Measurements from ENCODE around the gene CPTP. TPM values are rescaled to one million over a fixed set of nuclear protein-coding genes. Genes with fewer than 3 reads are reported as not detected.

The CPTP gene
- total and polyA plus RNA-seq, 2 of the 13 experiments (the other 11 are each of a cell fraction or from before 2014, with no cell fraction given) = 5.5 to 9.3 TPM

DNA sequence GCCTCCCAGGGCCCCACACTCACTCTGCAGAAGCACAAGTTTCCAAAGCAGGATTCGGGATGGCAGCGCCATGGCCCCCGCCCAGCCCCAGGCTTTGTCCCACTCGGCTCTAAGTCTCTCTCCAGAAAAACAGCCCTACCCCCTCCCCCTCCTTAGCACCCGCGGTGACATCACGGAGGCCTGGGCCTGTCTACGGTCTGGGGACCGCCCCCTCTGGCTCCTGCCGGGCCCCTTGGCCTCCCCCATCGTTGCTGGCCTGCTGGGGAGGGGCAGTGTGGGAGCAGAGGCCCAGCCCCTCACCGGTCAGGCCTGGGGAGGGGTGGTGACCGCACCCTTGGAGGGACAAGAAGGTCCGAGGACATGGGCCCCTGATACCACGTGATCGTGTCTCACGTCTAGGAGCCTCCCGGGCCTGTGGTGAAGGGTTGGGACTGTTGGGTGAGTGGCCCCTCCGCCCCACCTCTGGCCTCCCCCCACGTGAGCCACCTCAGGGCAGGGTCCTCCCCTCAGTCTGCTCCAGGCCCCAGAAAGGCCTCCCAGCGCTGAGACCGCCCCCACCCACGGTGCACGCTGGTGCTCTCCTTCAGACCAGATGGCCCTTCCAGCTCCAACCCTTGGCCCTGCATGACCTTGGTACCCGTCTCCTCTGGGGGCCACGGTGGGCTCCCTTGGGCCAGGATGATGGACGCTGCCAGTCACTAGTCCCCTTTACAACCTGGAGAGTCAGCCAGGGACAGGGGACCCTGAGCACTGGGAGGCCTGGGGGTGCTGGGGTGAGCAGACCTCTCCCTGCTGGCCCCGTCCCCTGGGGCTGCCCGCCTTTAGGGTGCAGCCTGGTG is 34.0 kb downstream of the CPTP start, which contains the start of gene MXRA8 (continued):
- TF ChIP-seq ZFAT (CRISPR knock-in tag; conservative IDR thresholded peaks at IDR 0.05) (no peak), ZSCAN12 (CRISPR knock-in tag; IDR thresholded peaks at IDR 0.05) (no peak), ARID2 (CRISPR knock-in tag; IDR thresholded peaks at IDR 0.05; ENCODE audit: borderline replicate concordance) (no peak), JUN (CRISPR knock-in tag; IDR thresholded peaks at IDR 0.05) (0 out of 2 replicates have a peak, but pooled peaks have one; percentile 23), SIX4 (CRISPR knock-in tag; IDR thresholded peaks at IDR 0.05) (no peak), THYN1 (CRISPR knock-in tag; IDR thresholded peaks at IDR 0.05; ENCODE audit: borderline replicate concordance, low read depth) (no peak), TARDBP (CRISPR knock-in tag; IDR thresholded peaks at IDR 0.05) (peak; percentile 61; the same call in 1 of the 2 replicates), NFE2L2 (IDR thresholded peaks at IDR 0.05; ENCODE audit: low read length) (no peak), ZNF260 (CRISPR knock-in tag; IDR thresholded peaks at IDR 0.05; ENCODE audit: borderline replicate concordance, low read depth) (no peak), SOX13 (IDR thresholded peaks at IDR 0.05) (no peak), SOX13 (CRISPR knock-in tag; conservative IDR thresholded peaks at IDR 0.05 in 1 of 2, IDR thresholded peaks at IDR 0.05 in 1 of 2) (peak in 1 of 2 experiments; percentile 43; a peak in 2 of 4 replicates), PHF5A (CRISPR knock-in tag; IDR thresholded peaks at IDR 0.05; ENCODE audit: low read depth, unreplicated experiment) (peak; percentile 33), ZNF510 (CRISPR knock-in tag; IDR thresholded peaks at IDR 0.05; ENCODE audit: low read depth) (no peak), PHF20 (CRISPR knock-in tag; IDR thresholded peaks at IDR 0.05) (no peak), NR3C1 (CRISPR knock-in tag; IDR thresholded peaks at IDR 0.05) (no peak), HHEX (CRISPR knock-in tag; IDR thresholded peaks at IDR 0.05) (no peak), HMGXB4 (CRISPR knock-in tag; IDR thresholded peaks at IDR 0.05; ENCODE audit: borderline replicate concordance in 1 of 2, low read depth in 1 of 2) (peak; percentile 19 to 33; a peak in 1 of 4 replicates), MXI1 (IDR thresholded peaks at IDR 0.05; ENCODE audit: borderline replicate concordance, low read depth, low read length) (peak; percentile 46; the same call in 1 of the 3 replicates), NFYB (CRISPR knock-in tag; IDR thresholded peaks at IDR 0.05) (no peak), ELK4 (CRISPR knock-in tag; IDR thresholded peaks at IDR 0.05; ENCODE audit: borderline replicate concordance) (no peak), ZNF572 (CRISPR knock-in tag; IDR thresholded peaks at IDR 0.05) (no peak), ZNF292 (CRISPR knock-in tag; IDR thresholded peaks at IDR 0.05; ENCODE audit: borderline replicate concordance, low read depth) (no peak), SMARCE1 (IDR thresholded peaks at IDR 0.05; ENCODE audit: borderline replicate concordance) (no peak), DPF2 (CRISPR knock-in tag; IDR thresholded peaks at IDR 0.05; ENCODE audit: borderline replicate concordance, low read depth) (no peak), ZNF329 (CRISPR knock-in tag; IDR thresholded peaks at IDR 0.05; ENCODE audit: low read depth) (no peak)
- TF ChIP-seq, protein P1, sequence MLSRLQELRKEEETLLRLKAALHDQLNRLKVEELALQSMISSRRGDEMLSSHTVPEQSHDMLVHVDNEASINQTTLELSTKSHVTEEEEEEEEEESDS (CRISPR knock-in tag; IDR thresholded peaks at IDR 0.05; ENCODE audit: borderline replicate concordance) = no peak
- TF ChIP-seq, protein P2, sequence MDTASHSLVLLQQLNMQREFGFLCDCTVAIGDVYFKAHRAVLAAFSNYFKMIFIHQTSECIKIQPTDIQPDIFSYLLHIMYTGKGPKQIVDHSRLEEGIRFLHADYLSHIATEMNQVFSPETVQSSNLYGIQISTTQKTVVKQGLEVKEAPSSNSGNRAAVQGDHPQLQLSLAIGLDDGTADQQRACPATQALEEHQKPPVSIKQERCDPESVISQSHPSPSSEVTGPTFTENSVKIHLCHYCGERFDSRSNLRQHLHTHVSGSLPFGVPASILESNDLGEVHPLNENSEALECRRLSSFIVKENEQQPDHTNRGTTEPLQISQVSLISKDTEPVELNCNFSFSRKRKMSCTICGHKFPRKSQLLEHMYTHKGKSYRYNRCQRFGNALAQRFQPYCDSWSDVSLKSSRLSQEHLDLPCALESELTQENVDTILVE (CRISPR knock-in tag; IDR thresholded peaks at IDR 0.05) = peak; percentile 38; the same call in 1 of the 2 replicates
